Body of pancreas (tissue), 4 donors: Measurements from ENCODE around the gene CTH.

Experiments
- CTCF ChIP-seq, 7 experiments: fragments of 450-650 bp in 4 of 7; fragments of 200-600 bp in 3 of 7; sonication (generic) in 3 of 7; IDR thresholded peaks; one replicate each; pipeline ENCODE4 v1.5.1; 2016 to 2019; ENCODE audit warnings: antibody characterized with exemption in 7 of 7
- POLR2A ChIP-seq, 3 donors: fragments of 450-650 bp; IDR thresholded peaks; one replicate each; pipeline ENCODE4 v1.6.1; 2016; ENCODE audit warnings: antibody characterized with exemption in 3 of 3, mild to moderate bottlenecking in 2 of 3

- TF ChIP-seq CTCF (IDR thresholded peaks at IDR 0.05), result no peak
- TF ChIP-seq POLR2A (IDR thresholded peaks at IDR 0.05), result no peak
Measured at GRCh38 chr1:70386121-70386520, 24.9 kb upstream of the CTH start.
